Type B pancreatic cell (in vitro differentiated cells): ENCODE data around the gene TMED8. TPM values are rescaled to one million over a fixed set of nuclear protein-coding genes. Genes with fewer than 3 reads are reported as not detected.

Experiments used
- DNase-seq: peaks from one replicate; pipeline ENCODE4 v3.0.0; 2021; ENCODE audit warnings: mixed read lengths; ENCODE audit not compliant: unreplicated experiment; ENCODE audit errors: extremely low spot score
- H3K27ac Mint-ChIP-seq: 2 replicates; pipeline ENCODE4 v1.8.0; 2021; ENCODE audit warnings: mild to moderate bottlenecking, mixed read lengths
- H3K27me3 Mint-ChIP-seq: 2 replicates; pipeline ENCODE4 v1.8.0; 2021; ENCODE audit warnings: mixed read lengths
- H3K36me3 Mint-ChIP-seq: 2 replicates; pipeline ENCODE4 v1.8.0; 2021; ENCODE audit warnings: mixed read lengths
- H3K4me1 Mint-ChIP-seq: one replicate; pipeline ENCODE4 v1.8.0; 2021; ENCODE audit warnings: mixed read lengths; ENCODE audit not compliant: unreplicated experiment
- H3K4me3 Mint-ChIP-seq: 2 replicates; pipeline ENCODE4 v1.8.0; 2021; ENCODE audit warnings: mild to moderate bottlenecking, mixed read lengths
- H3K9me3 Mint-ChIP-seq: 2 replicates; pipeline ENCODE4 v1.8.0; 2021; ENCODE audit warnings: mixed read lengths
- long read RNA-seq: library from polyadenylated mRNA; unstranded; transcript quantifications from one replicate; pipeline ENCODE4 v2.0.0, GENCODE V29; 2020
- total RNA-seq: library from RNA; stranded (reverse); gene quantifications from 2 replicates; pipeline ENCODE4 v1.2.1, GENCODE V29; 2021; ENCODE audit warnings: low replicate concordance
- TF ChIP-seq, protein P1 (sequence below): fragments of 200-600 bp; sonication (generic); conservative IDR thresholded peaks from 2 replicates; pipeline ENCODE4 v1.5.0; 2021; ENCODE audit warnings: antibody characterized with exemption, mild to moderate bottlenecking

Gene TMED8, protein sequence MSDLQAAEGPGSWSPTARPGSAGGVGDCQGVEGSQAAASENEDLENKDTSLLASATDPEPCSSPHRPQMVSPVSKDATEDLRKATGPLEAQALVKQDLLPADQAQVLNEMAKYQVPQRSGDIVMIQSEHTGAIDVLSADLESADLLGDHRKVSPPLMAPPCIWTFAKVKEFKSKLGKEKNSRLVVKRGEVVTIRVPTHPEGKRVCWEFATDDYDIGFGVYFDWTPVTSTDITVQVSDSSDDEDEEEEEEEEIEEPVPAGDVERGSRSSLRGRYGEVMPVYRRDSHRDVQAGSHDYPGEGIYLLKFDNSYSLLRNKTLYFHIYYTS
- 17.4 and 17.5 TPM in 2 replicates for total RNA-seq
- long read RNA-seq, partial matches to known transcripts = 0 of 9 reads
- long read RNA-seq, other reads (novel, unspliced or antisense) = 9 of 9 reads

DNA sequence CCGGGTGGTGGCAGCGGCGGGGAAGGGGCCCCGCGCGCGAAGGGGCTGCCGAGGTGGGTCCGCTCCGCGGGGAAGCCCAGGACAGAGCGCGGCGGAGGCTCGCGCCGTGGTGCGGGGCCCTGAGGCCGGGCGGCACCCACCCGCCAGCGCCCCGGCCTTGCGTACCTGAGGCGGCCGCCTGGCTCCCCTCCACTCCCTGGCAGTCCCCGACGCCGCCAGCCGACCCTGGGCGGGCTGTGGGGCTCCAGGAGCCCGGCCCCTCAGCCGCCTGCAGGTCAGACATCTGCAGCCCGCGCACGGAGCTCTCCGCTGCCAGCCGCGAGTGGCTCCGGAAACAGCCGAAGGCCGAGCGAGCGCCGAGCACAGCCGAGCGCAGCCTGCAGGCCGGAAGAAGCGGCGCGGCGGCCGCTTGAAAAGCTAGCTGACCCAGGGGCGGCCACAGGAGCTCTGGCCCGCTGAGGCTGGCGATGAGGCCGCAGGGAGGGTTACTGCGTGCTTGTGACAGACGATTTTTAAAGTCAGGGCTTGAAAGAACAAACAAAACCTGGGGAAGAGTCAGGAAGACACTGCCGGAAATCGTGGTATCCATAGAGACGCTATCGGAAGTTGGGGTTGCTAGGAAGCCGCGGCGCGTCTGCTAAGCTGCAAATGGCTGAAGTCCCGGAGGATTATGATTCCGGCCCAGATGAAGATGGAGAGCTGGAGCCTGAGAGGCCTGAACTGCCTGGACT lies at the start of gene TMED8, which contains the start of gene SAMD15:
Gene TMED8 (minus strand): TSS at position 324 of the 731 bp plus-strand sequence. CDS start 41 bp downstream, at position 283.
Gene SAMD15 (plus strand): TSS at position 609 of the 731 bp plus-strand sequence. CDS start 40 bp downstream, at position 649.
- Mint-ChIP-seq H3K9me3 (no peaks in the 10 kb centered on the region), H3K27ac (peak within 1 kb of the TSS; percentile 84), H3K4me3 (peak within 1 kb of the TSS; percentile 90), H3K4me1 (peaks cover 22% of the 10 kb centered on the region), H3K27me3 (no peaks in the 10 kb centered on the region), H3K36me3 (peaks cover 3% of the 10 kb centered on the region)
- DNase-seq = peak; percentile 90
- TF ChIP-seq, protein P1, sequence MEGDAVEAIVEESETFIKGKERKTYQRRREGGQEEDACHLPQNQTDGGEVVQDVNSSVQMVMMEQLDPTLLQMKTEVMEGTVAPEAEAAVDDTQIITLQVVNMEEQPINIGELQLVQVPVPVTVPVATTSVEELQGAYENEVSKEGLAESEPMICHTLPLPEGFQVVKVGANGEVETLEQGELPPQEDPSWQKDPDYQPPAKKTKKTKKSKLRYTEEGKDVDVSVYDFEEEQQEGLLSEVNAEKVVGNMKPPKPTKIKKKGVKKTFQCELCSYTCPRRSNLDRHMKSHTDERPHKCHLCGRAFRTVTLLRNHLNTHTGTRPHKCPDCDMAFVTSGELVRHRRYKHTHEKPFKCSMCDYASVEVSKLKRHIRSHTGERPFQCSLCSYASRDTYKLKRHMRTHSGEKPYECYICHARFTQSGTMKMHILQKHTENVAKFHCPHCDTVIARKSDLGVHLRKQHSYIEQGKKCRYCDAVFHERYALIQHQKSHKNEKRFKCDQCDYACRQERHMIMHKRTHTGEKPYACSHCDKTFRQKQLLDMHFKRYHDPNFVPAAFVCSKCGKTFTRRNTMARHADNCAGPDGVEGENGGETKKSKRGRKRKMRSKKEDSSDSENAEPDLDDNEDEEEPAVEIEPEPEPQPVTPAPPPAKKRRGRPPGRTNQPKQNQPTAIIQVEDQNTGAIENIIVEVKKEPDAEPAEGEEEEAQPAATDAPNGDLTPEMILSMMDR = peak; percentile 49

DNA sequence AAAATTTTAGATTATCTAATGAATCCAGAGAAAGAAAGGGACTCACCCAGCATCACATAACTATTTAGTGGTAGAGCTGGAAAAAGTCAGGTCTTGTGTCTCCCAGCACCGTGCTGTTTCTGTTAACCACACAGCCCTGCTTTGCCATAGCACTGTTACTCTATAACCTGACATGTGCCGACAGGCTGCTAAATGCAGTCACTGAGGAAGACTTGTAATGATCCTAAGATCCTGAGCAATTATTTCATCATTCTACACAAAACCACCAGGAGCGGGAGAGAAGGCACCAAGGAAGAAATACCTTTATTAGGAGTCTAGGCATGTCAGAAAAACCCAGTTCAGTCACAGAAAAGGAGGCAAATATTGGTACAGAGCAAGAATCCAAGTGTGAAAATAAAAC lies 49.5 kb upstream of the TMED8 start:
- Mint-ChIP-seq H3K9me3 (no peaks in the 10 kb centered on the region), H3K27ac (no peak overlapping the region), H3K4me1 (no peaks in the 10 kb centered on the region), H3K27me3 (no peaks in the 10 kb centered on the region), H3K36me3 (peaks cover 64% of the 10 kb centered on the region), H3K4me3 (no peak overlapping the region)
- TF ChIP-seq, protein P1 = no peak
- no peak for DNase-seq

DNA sequence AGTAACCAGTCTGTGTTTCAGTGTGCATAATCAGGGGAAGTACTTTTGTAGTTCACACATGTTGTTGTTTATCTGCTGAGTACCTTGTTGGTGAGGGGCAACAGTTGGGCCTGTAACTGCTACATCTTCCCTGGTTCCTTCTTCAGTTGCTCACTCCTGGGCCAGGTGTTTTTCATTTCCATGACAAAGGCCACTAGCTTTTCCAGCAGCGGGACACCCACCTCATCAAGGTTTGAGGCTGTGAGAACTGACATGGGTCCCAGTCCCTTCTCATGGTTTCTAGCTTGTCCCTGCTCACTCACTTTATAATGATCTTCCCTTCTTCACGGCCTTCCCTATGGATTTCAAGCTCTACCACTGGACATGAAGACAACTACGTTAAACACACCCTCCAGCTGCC lies 48.0 kb upstream of the TMED8 start:
- Mint-ChIP-seq H3K36me3 (peaks cover 62% of the 10 kb centered on the region), H3K4me1 (no peaks in the 10 kb centered on the region), H3K27ac (no peak overlapping the region), H3K27me3 (no peaks in the 10 kb centered on the region), H3K4me3 (no peak overlapping the region), H3K9me3 (peaks cover 3% of the 10 kb centered on the region)
- DNase-seq = no peak
- TF ChIP-seq, protein P1 = no peak

DNA sequence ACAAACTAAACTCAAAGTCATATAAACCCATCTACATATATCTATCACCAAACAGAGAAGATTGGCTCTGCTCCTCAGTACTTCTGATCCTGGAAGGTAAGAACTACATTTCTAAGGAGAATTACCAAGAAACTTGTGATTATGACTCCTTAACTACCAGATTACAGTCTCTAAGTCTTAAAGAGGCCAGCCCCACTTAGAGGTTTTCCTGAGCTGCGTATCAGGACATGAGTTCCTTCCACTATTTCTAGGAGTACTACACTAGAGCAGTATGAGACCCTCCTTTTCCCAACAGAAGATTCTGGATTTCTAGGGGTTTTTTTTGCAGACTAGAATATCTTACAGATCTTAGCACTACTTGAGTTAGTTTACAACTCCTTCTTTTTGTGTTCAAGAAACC lies 46.5 kb upstream of the TMED8 start, which contains the start of gene NOXRED1:
Gene NOXRED1 (minus strand): TSS at position 101 of the 400 bp plus-strand sequence. CDS start 634 bp downstream, outside the sequence.
- H3K4me3 Mint-ChIP-seq = no peak within 1 kb of the TSS
- H3K9me3 Mint-ChIP-seq = peaks cover 6% of the 10 kb centered on the region
- DNase-seq = no peak
- H3K27me3 Mint-ChIP-seq = no peaks in the 10 kb centered on the region
- TF ChIP-seq, protein P1 = no peak
- H3K27ac Mint-ChIP-seq = no peak within 1 kb of the TSS
- no peaks in the 10 kb centered on the region for H3K4me1 Mint-ChIP-seq
- H3K36me3 Mint-ChIP-seq = peaks cover 50% of the 10 kb centered on the region

DNA sequence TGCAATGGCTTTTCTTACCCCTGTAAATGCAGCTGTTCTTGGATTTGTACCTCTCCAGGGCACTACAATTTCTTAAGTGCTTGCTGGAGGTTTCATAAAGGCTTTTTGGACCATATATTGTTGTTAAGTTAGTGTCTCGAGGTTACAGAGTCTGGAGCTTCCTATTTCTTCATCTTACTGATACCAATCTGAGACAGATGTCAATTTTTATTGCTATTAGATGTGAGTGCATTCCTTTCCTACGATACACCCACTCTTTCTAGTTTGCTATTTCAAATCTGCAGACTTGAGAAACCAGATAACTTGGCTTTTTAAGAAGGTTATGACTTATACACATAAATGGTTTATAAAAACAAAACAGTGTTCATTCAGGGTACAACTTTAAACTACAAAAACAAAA lies 44.3 kb upstream of the TMED8 start:
- Mint-ChIP-seq H3K4me3 (no peak overlapping the region), H3K4me1 (no peaks in the 10 kb centered on the region), H3K9me3 (peaks cover 11% of the 10 kb centered on the region), H3K36me3 (peaks cover 32% of the 10 kb centered on the region), H3K27ac (no peak overlapping the region), H3K27me3 (no peaks in the 10 kb centered on the region)
- DNase-seq = no peak
- TF ChIP-seq, protein P1 = no peak
